IMR-90 (cell line): ENCODE results near the gene ZNF396. TPM values are rescaled to one million over a fixed set of nuclear protein-coding genes. Genes with fewer than 3 reads are reported as not detected.
A peak's percentile ranks its signal among the peaks of the same experiment; 100 is the strongest.

Source experiments
- ATAC-seq: fragments of 200-7000 bp; cut with Tn5 transposase; 2 replicates; pipeline ENCODE4 v1.9.1; 2020; ENCODE audit warnings: low read depth, mild to moderate bottlenecking, moderate library complexity
- BruUV-seq: library from RNA; stranded (reverse); fragments of 400-500 nt; replicated peaks from 2 replicates; lab custom pipeline; 2021; lab: Mats Ljungman, UMichigan
- CTCF ChIA-PET: fragments of 300-600 bp; formaldehyde crosslinking; extraction: SDS; loops from one replicate; lab custom pipeline; 2021; ENCODE audit warnings: antibody characterized with exemption; lab: Yijun Ruan, JAX
- POLR2A ChIA-PET: fragments of 300-600 bp; sonication (Branson Sonifier 250); formaldehyde crosslinking; loops from one replicate; lab custom pipeline; 2022; ENCODE audit warnings: antibody characterized with exemption; ENCODE audit not compliant: unreplicated experiment; lab: Charles Lee
- DNase-seq: peaks from one replicate; pipeline ENCODE4 v3.0.0; 2013
- H2AFZ ChIP-seq: replicated peaks from 2 replicates; pipeline ENCODE3; 2013; ENCODE audit warnings: low read length, mild to moderate bottlenecking; ENCODE audit not compliant: poor library complexity
- H2AK5ac ChIP-seq: 2 replicates; pipeline ENCODE4 v1.6.1; 2013; ENCODE audit warnings: low read depth, low read length, inconsistent platforms
- H2AK9ac ChIP-seq: replicated peaks from 2 replicates; pipeline ENCODE3; 2013; ENCODE audit warnings: mild to moderate bottlenecking, low read depth, low read length, moderate library complexity; ENCODE audit not compliant: poor library complexity
- H2BK120ac ChIP-seq: 2 replicates; pipeline ENCODE4 v1.6.1; 2013; ENCODE audit warnings: low read depth, low read length, inconsistent platforms
- H2BK15ac ChIP-seq: 3 replicates; pipeline ENCODE4 v1.6.1; 2013; ENCODE audit warnings: low read depth, low read length, inconsistent platforms
- H2BK20ac ChIP-seq: 2 replicates; pipeline ENCODE4 v1.6.1; 2013; ENCODE audit warnings: low read depth, mild to moderate bottlenecking, inconsistent platforms, low read length, moderate library complexity
- H2BK5ac ChIP-seq: 2 replicates; pipeline ENCODE4 v1.6.1; 2013; ENCODE audit warnings: mild to moderate bottlenecking, low read depth, low read length, inconsistent platforms; ENCODE audit not compliant: poor library complexity, severe bottlenecking
- H3K14ac ChIP-seq: replicated peaks from 2 replicates; pipeline ENCODE4 v1.6.1; 2013; ENCODE audit warnings: low read depth, low read length, inconsistent platforms
- H3K18ac ChIP-seq: 2 replicates; pipeline ENCODE4 v1.6.1; 2013; ENCODE audit warnings: low read depth, low read length, control low read depth
- H3K23ac ChIP-seq: 2 replicates; pipeline ENCODE4 v1.6.1; 2013; ENCODE audit warnings: low read depth, low read length, inconsistent platforms
- H3K27ac ChIP-seq: 2 replicates; pipeline ENCODE4 v1.5.1; 2013; ENCODE audit warnings: mild to moderate bottlenecking, control low read depth, low read length; ENCODE audit not compliant: insufficient read depth
- H3K27me3 ChIP-seq: 2 replicates; pipeline ENCODE4 v1.6.1; 2013; ENCODE audit warnings: low read length; ENCODE audit not compliant: control insufficient read depth, insufficient read depth
- H3K36me3 ChIP-seq: 2 replicates; pipeline ENCODE4 v1.6.1; 2013; ENCODE audit warnings: low read length, mixed read lengths; ENCODE audit not compliant: control insufficient read depth, insufficient read depth
- H3K4ac ChIP-seq: 2 replicates; pipeline ENCODE4 v1.6.1; 2013; ENCODE audit warnings: low read depth, low read length, inconsistent platforms
- H3K4me1 ChIP-seq: 2 replicates; pipeline ENCODE4 v1.6.1; 2013; ENCODE audit warnings: low read length, mixed read lengths; ENCODE audit not compliant: control insufficient read depth, insufficient read depth
- H3K4me2 ChIP-seq: 2 replicates; pipeline ENCODE4 v1.6.1; 2013; ENCODE audit warnings: low read depth, mild to moderate bottlenecking, control low read depth, low read length, moderate library complexity
- H3K4me3 ChIP-seq: 2 replicates; pipeline ENCODE4 v1.5.1; 2013; ENCODE audit warnings: low read depth, mild to moderate bottlenecking, control low read depth, low read length, moderate library complexity; ENCODE audit not compliant: insufficient read depth
- H3K56ac ChIP-seq: 2 replicates; pipeline ENCODE4 v1.6.1; 2013; ENCODE audit warnings: low read length, inconsistent platforms; ENCODE audit not compliant: insufficient read depth; ENCODE audit errors: extremely low read depth
- H3K79me1 ChIP-seq, 2 experiments: 2 replicates each; pipeline ENCODE4 v1.6.1; 2013; ENCODE audit warnings: low read length in 2 of 2, inconsistent platforms in 1 of 2, low read depth in 1 of 2
- H3K9ac ChIP-seq: 2 replicates; pipeline ENCODE4 v1.6.1; 2013; ENCODE audit warnings: low read depth, low read length, control low read depth
- H3K9me1 ChIP-seq: 2 replicates; pipeline ENCODE4 v1.6.1; 2013; ENCODE audit warnings: low read length, inconsistent platforms; ENCODE audit not compliant: insufficient read depth
- H3K9me3 ChIP-seq: 2 replicates; pipeline ENCODE4 v1.6.1; 2013; ENCODE audit warnings: low read length; ENCODE audit not compliant: control insufficient read depth, insufficient read depth
- H4K20me1 ChIP-seq: 2 replicates; pipeline ENCODE4 v1.6.1; 2013; ENCODE audit warnings: low read length, inconsistent platforms; ENCODE audit not compliant: insufficient read depth
- H4K5ac ChIP-seq: 2 replicates; pipeline ENCODE4 v1.6.1; 2013; ENCODE audit warnings: mild to moderate bottlenecking, low read depth, low read length, control low read depth
- H4K8ac ChIP-seq, 2 experiments: 2 replicates each; pipeline ENCODE4 v1.6.1; 2013; ENCODE audit warnings: low read depth in 2 of 2, low read length in 2 of 2, control low read depth in 1 of 2, inconsistent platforms in 1 of 2
- H4K91ac ChIP-seq: 2 replicates; pipeline ENCODE4 v1.6.1; 2013; ENCODE audit warnings: low read depth, low read length, inconsistent platforms; ENCODE audit not compliant: insufficient read depth
- MAFK ChIP-seq: IDR thresholded peaks from 2 replicates; pipeline ENCODE4 v1.6.1; 2012; ENCODE audit warnings: low read depth, low read length, improper control_type of control experiment
- MAZ ChIP-seq: IDR thresholded peaks from 2 replicates; pipeline ENCODE4 v1.6.1; 2012; ENCODE audit warnings: low read depth, mild to moderate bottlenecking, low read length, improper control_type of control experiment, moderate library complexity, borderline replicate concordance
- WGBS, 2 experiments: methylation state at CpG; one replicate each; pipeline versions ENCODE4 v1.1.5 to v1.1.7; 2013; ENCODE audit warnings: missing lambda C conversion rate in 2 of 2; ENCODE audit not compliant: insufficient read length in 1 of 2; ENCODE audit errors: extremely low coverage in 2 of 2; 5-methylcytosine and 5-hydroxymethylcytosine counted together
- dilution Hi-C: fragments of 300-500 bp; cut with HindIII; formaldehyde crosslinking; loops from one replicate; pipeline ENCODE4 v1.14.3; 2018; ENCODE audit warnings: low sequenced_read_pairs; ENCODE audit not compliant: unreplicated experiment
- in situ Hi-C: fragments of 300-500 bp; cut with MboI; formaldehyde crosslinking; loops from 3 replicates; pipeline ENCODE4 v1.14.3; 2019; ENCODE audit warnings: low sequenced_read_pairs, inconsistent platforms, mixed read lengths
- intact Hi-C: fragments of 100-400 bp; cut with micrococcal nuclease; formaldehyde crosslinking; loops from 2 replicates; pipeline ENCODE4 v1.10.0; 2022
- polyA plus RNA-seq, 3 experiments: library from polyadenylated mRNA; depleted of rRNA; stranded (reverse); fragments of >200 nt; gene quantifications; 2 replicates each; pipeline ENCODE4 v1.2.3, GENCODE V29; 2012; ENCODE audit warnings: low replicate concordance in 1 of 3
- total RNA-seq: library from RNA; depleted of rRNA; stranded (reverse); fragments of >200 nt; gene quantifications from 2 replicates; pipeline ENCODE4 v1.2.3, GENCODE V29; 2012

The ZNF396 gene
- total and polyA plus RNA-seq, 2 of the 4 experiments (the other 2 are of a cell fraction), result 0.26 to 0.54 TPM

DNA sequence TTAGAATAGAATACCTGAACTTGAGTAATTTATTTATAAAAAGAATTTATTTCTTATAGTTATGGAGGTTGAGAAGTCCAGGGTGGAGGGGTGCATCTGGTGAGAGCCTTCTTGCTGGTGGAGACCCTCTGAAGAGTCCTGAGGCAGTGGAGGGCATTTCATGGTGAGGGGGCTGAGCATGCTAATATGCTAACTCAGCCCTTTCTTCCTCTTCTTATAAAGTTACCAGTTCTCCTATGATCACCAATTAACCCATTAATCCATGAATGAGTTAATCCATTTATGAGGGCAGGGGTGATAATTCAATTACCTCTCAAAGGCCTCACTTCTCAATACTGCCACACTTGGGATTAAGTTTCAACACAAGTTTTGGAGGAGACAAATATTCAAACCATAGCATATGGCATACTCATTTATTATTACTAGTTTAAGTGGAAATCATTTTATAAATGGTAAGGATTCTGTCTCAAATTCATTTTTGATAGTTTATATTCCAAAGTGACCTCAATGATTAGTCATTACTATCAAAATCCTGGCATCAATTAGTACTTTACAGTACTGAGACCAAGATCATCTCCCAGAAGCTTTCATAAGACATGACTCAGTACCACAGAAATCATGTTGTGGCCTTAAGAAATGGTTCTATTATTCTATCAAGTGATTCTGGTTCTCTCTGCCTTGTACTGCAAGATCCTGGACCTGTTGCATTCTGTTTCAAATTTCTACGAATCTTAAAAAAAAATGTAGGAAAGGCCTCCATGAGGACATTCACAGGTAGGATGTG lies 5.5 kb downstream of the ZNF396 start:
- H3K79me1 ChIP-seq, result no peaks in the 10 kb centered on the region
- ChIA-PET CTCF (interaction anchor here (5.0 kb wide), 1 partner anchor 15 kb away, joined by 19 read pairs; no protein-coding TSS in a partner anchor), POLR2A (no interaction called here)
- H3K9me1 ChIP-seq, result no peaks in the 10 kb centered on the region
- peaks cover 2% of the 10 kb centered on the region for H3K4me1 ChIP-seq
- WGBS, 2 experiments, result 67% methylated on average over 1 of the region's 1 CpG; no CpG with 5 or more reads in 1 of the 2 experiments
- H4K91ac ChIP-seq, result no peak overlapping the region
- no peak overlapping the region for H4K8ac ChIP-seq
- no peak overlapping the region for H2AK9ac ChIP-seq
- H3K23ac ChIP-seq, result no peak overlapping the region
- no peak overlapping the region for H3K9ac ChIP-seq
- H2AK5ac ChIP-seq, result no peak overlapping the region
- no TSS peak for BruUV-seq
- H3K27me3 ChIP-seq, result no peaks in the 10 kb centered on the region
- in situ Hi-C loops (no loop called here), intact Hi-C loops (no loop called here), dilution Hi-C loops (no loop called here)
- H3K18ac ChIP-seq, result no peak overlapping the region
- H3K56ac ChIP-seq, result no peak overlapping the region
- H3K14ac ChIP-seq, result no peak overlapping the region
- no peak overlapping the region for H3K4me2 ChIP-seq
- H3K4ac ChIP-seq, result no peak overlapping the region
- H2BK15ac ChIP-seq, result no peak overlapping the region
- DNase-seq, result peak; percentile 79
- H3K4me3 ChIP-seq, result no peak overlapping the region
- no peaks in the 10 kb centered on the region for H3K9me3 ChIP-seq
- H2AFZ ChIP-seq, result no peak overlapping the region
- ATAC-seq, result peak; percentile 68
- no peak overlapping the region for H2BK120ac ChIP-seq
- no peaks in the 10 kb centered on the region for H3K36me3 ChIP-seq
- H3K27ac ChIP-seq, result no peak overlapping the region
- H4K5ac ChIP-seq, result no peak overlapping the region
- no peak overlapping the region for H2BK5ac ChIP-seq
- H4K20me1 ChIP-seq, result no peaks in the 10 kb centered on the region
- H2BK20ac ChIP-seq, result no peak overlapping the region
- TF ChIP-seq MAFK (peak; percentile 67), MAZ (no peak)
